ENCODE measurements around the gene WDR26.
"Not testable (repeated sequence)": the region's sequence is repeated elsewhere in the genome, so short reads cannot be mapped to it uniquely, and the experiment has no call there.

The WDR26 gene

DNA sequence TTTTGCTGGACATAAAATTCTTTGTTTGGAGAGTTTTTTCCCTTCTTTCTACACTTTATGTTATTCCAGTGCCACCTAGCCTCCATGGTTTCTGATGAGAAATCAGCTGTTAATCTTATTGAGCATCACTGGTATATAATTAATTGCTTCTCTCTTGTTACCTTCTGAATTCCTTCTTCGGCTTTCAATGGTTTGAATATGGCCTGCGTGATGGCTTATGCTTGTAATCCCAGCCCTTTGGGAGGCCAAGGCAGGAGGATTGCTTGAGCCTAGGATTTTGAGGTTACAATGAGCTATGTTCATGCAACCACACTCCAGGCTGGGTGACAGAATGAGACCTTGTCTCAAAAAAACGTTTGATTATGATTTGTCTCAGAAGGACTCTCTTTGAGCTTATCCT, 90.9 kb downstream of the WDR26 start:
- DNase-seq: no peak

DNA sequence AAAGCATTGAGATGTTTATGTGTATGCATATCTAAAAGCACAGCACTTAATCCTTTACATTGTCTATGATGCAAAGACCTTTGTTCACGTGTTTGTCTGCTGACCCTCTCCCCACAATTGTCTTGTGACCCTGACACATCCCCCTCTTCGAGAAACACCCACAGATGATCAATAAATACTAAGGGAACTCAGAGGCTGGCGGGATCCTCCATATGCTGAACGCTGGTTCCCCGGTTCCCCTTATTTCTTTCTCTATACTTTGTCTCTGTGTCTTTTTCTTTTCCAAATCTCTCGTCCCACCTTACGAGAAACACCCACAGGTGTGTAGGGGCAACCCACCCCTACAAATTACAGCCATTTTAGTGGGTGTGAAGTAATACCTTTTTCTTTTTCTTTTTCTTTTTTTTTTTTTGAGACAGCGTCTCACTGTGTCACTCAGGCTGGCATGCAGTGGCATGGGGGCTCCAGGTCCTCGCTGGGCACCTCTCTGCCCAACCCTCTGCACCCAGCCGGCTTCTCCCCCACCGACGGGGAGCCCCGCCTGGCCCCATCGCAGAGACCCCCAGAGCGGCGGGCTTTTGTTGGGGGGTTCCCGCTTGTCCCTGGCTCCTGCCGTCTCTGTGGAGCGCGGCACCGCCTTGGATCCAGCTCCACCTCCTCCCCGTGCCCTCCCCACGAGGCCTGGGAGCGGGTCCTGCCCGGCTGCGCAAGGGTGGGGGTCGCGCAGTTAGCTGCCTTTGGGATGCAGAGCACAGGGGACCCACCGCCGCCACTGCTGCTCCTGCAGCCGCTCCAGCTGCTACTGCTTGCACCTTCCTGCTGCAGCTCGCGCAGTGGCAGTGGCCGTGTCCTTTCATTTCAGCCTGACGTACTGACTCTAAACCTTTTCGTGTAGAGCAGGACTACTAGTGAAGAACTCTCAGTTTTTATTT, 93.9 kb downstream of the WDR26 start:
- not testable (repeated sequence) for DNase-seq

DNA sequence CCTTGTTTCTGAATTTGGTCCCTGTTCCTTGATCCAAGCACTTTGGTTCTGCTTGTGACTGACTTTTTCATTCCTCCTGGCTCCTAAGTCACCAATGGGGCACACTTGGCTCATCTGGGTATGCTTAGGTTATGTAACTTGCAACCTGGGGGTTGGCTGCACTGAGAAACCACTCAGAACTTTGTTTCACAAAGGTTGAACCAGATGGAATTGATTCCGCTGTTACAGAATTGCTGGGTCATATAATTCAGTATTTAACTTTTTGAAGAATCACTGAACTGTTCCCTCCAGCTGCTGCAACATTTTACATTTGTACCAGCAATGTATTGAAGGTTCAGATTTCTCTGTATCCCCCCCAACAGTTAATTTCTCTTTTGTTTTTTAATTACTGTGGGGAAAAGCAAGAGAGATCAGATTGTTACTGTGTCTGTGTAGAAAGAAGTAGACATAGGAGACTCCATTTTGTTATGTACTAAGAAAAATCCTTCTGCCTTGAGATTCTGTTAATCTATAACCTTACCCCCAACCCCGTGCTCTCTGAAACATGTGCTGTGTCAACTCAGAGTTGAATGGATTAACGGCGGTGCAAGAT, 95.1 kb downstream of the WDR26 start:
- DNase-seq: no peak

DNA sequence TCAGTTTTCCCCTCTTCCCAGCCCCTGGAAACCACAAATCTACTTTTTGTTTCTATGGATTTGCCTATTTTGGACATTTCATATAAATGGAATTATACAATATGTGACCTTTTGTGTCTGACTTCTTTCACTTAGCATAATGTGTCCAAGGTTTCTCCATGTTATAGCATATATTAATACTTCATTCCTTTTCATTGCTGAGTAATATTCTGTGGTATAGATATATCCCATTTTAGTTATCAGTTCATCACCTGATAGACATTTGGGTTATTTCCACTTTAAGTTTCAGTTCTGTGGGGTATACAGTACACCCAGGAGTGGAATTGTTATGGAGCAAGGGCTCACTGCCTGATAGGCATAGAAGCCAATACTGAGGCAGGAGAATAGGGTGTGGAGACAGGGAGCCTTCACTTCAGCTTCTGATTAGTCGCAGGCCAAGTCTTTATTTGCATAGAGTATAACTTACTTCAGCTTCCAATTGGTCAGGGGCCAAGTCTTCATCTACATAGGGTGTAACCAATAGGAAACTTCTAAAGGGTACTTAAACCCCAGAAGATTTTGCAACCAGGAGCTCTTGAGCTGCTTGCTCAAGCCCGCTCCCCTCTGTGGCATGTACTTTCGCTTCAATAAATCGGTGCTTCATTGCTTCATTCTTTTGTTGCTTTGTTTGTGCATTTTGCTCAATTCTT, 96.3 kb downstream of the WDR26 start:
- no peak for DNase-seq

All from NCI-H1694 treated with DMSO at 0.1 percent for 48 hours (cell line).